Testis (tissue), 2 donors: ENCODE data around the gene IST1.

Experiments used
- POLR2A ChIP-seq: fragments of 450-650 bp; IDR thresholded peaks from one replicate; pipeline ENCODE4 v1.6.1; 2017; ENCODE audit warnings: antibody characterized with exemption, mild to moderate bottlenecking, moderate library complexity
- TF ChIP-seq, protein P1 (sequence below), 3 experiments: fragments of 450-650 bp in 2 of 3; fragments of 200-600 bp in 1 of 3; sonication (generic) in 1 of 3; IDR thresholded peaks; one replicate each; pipeline ENCODE4 v1.5.1; 2016 to 2019; ENCODE audit warnings: antibody characterized with exemption in 3 of 3, mild to moderate bottlenecking in 2 of 3, moderate library complexity in 1 of 3

DNA sequence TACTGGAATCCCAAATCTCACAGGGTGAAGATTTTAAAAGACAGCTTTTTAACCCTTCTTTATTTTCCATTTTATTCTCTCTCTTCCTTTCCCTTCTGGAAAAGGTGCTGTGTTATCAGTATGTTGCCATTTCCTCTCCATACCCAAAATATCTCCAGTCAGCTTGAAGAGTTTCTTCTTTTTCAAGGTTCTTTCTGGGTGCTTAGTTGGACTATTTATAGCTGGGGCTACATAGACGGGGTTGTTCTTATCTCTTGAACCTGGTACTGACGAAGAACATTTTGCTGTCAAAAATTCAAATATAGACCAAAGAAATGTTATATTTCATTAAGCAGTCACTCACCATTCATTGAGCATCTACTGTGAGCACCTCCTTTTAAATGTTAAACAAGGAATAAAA, 48.6 kb downstream of the IST1 start:
- TF ChIP-seq, protein P1, sequence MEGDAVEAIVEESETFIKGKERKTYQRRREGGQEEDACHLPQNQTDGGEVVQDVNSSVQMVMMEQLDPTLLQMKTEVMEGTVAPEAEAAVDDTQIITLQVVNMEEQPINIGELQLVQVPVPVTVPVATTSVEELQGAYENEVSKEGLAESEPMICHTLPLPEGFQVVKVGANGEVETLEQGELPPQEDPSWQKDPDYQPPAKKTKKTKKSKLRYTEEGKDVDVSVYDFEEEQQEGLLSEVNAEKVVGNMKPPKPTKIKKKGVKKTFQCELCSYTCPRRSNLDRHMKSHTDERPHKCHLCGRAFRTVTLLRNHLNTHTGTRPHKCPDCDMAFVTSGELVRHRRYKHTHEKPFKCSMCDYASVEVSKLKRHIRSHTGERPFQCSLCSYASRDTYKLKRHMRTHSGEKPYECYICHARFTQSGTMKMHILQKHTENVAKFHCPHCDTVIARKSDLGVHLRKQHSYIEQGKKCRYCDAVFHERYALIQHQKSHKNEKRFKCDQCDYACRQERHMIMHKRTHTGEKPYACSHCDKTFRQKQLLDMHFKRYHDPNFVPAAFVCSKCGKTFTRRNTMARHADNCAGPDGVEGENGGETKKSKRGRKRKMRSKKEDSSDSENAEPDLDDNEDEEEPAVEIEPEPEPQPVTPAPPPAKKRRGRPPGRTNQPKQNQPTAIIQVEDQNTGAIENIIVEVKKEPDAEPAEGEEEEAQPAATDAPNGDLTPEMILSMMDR (IDR thresholded peaks at IDR 0.05) = no peak
- no peak for TF ChIP-seq POLR2A
